GM12891 (cell line): Measurements from ENCODE around the gene RNF41.

ENCODE experiments used
- DNase-seq: peaks from one replicate; pipeline ENCODE4 v3.0.0; 2011; ENCODE audit warnings: low spot score; ENCODE audit not compliant: insufficient read length
- FAIRE-seq: peaks from 2 replicates; lab custom pipeline; 2011; peaks lifted over from hg19 to GRCh38; lab: Jason Lieb, UNC
- PAX5 ChIP-seq: IDR thresholded peaks from 2 replicates; pipeline ENCODE4 v1.6.1; 2011; ENCODE audit warnings: low read length, moderate library complexity, mild to moderate bottlenecking; ENCODE audit not compliant: insufficient read depth, severe bottlenecking
- POLR2A ChIP-seq: IDR thresholded peaks from 2 replicates; pipeline ENCODE4 v1.6.1; 2011; ENCODE audit warnings: low read depth, low read length, control low read depth
- POLR2AphosphoS5 ChIP-seq: IDR thresholded peaks from 2 replicates; pipeline ENCODE4 v1.6.1; 2011; ENCODE audit warnings: low read depth, low read length, control low read depth
- POU2F2 ChIP-seq: IDR thresholded peaks from 2 replicates; pipeline ENCODE4 v1.6.1; 2011; ENCODE audit warnings: low read depth, mild to moderate bottlenecking, control low read depth, low read length, moderate library complexity
- SPI1 ChIP-seq: IDR thresholded peaks from 2 replicates; pipeline ENCODE4 v1.6.1; 2011; ENCODE audit warnings: low read depth, low read length, control low read depth
- TAF1 ChIP-seq: IDR thresholded peaks from 2 replicates; pipeline ENCODE4 v1.6.1; 2011; ENCODE audit warnings: low read depth, low read length, control low read depth

Gene RNF41

GRCh38 chr12:56243731-56244181 is 22.0 kb upstream of the RNF41 start:
- TF ChIP-seq POLR2AphosphoS5 (no peak), POLR2A (no peak), TAF1 (no peak), PAX5 (no peak)
- FAIRE-seq: no peak
- no peak for DNase-seq

GRCh38 chr12:56242986-56243385 is 21.3 kb upstream of the RNF41 start:
- TF ChIP-seq POLR2A (no peak), SPI1 (no peak), POLR2AphosphoS5 (no peak), PAX5 (no peak), POU2F2 (no peak), TAF1 (no peak)
- DNase-seq (no peak), FAIRE-seq (no peak)

GRCh38 chr12:56241424-56242303 is 19.9 kb upstream of the RNF41 start:
- DNase-seq (no peak), FAIRE-seq (no peak)
- TF ChIP-seq SPI1: no peak
- TF ChIP-seq POLR2AphosphoS5: no peak
- no peak for TF ChIP-seq POLR2A
- TF ChIP-seq TAF1: no peak
- TF ChIP-seq POU2F2: no peak
- TF ChIP-seq PAX5: no peak

DNA sequence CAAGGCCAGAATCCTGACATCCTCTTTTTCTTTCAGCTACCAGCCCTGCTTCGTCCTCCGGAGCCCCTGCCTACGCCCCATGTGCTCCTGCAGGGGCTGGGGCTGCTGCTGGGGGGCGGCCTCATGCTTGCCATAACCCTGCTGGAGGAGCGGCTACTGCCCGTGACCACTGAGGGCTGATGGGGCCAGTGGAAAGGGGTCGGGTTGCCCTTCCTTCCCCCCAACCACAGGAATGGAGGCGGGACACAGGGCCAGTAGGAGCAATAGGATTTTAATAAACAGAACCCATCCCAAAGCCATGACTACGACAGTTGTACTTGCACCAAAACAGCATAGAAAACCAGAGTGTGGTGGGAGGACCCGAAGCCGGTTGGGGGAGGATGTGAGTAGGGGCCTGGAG is 15.8 kb upstream of the RNF41 start:
- TF ChIP-seq POLR2AphosphoS5 (no peak), PAX5 (no peak), TAF1 (no peak), POU2F2 (no peak), POLR2A (no peak), SPI1 (no peak)
- no peak for DNase-seq
- FAIRE-seq: no peak

- no peak for DNase-seq
- TF ChIP-seq TAF1 (no peak), POLR2AphosphoS5 (0 out of 2 replicates have a peak, but pooled peaks have one; percentile 6), POLR2A (no peak), SPI1 (no peak)
- FAIRE-seq: no peak
Measured at GRCh38 chr12:56236985-56237384, 15.3 kb upstream of the RNF41 start.

DNA sequence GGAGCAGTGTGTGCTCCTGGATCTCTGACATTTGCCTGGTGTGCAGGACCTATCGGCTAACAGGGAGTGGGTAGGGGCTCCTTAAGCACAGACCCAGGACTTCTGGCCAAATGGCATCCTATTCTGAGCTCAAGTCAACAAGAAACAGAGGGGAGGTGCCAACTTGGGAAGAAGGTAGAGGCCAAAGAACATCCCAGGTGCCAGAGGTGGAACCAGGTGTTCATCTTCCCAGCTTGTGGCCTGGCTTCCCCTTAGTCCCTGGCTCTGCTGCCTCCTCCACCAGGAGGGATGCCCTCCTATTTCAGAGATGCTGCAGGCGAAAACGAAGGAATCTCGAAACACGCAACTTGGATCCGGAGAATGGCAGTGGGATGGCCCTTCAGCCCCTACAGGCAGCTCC is 14.4 kb upstream of the RNF41 start:
- FAIRE-seq: no peak
- TF ChIP-seq POLR2AphosphoS5 (no peak), PAX5 (no peak), TAF1 (no peak), SPI1 (no peak)
- no peak for DNase-seq

DNA sequence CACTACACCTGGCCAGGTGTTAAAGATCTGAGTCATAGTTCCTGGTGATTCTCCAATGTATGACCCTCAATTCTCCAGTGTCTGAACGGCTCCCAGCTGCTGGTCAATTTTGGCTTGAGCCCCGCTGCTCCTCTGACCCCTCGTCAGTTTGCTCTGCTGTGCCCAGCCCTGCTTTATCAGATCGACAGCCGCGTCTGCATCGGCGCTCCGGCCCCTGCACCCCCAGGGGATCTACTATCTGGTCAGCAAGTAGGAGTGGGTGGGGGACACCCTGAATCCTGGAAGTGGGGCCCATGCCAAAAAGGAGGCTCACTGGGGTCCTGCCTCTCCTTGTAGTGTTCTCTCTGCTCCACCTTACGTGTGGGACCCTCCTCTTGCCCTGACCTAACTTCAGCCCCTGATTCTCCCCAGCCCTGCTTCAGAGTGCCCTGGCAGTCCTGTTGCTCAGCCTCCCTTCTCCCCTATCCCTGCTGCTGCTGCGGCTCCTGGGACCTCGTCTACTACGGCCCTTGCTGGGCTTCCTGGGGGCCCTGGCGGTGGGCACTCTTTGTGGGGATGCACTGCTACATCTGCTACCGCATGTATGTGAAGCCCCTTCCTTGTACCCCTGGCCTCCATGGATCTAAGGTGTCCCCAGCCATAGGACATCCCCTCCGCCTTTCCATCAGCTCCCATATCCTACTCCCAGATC is 13.2 kb upstream of the RNF41 start:
- no peak for DNase-seq
- FAIRE-seq: no peak
- no peak for TF ChIP-seq TAF1
- no peak for TF ChIP-seq PAX5
- no peak for TF ChIP-seq POU2F2
- no peak for TF ChIP-seq SPI1
- no peak for TF ChIP-seq POLR2AphosphoS5
- no peak for TF ChIP-seq POLR2A

GRCh38 chr12:56231184-56231582 is 9.5 kb upstream of the RNF41 start:
- DNase-seq: no peak
- FAIRE-seq: no peak
- TF ChIP-seq TAF1: no peak
- TF ChIP-seq POU2F2: no peak
- TF ChIP-seq PAX5: no peak
- no peak for TF ChIP-seq POLR2AphosphoS5
- TF ChIP-seq POLR2A: no peak
- no peak for TF ChIP-seq SPI1

- TF ChIP-seq POLR2A: no peak
- DNase-seq (no peak), FAIRE-seq (no peak)
Measured at GRCh38 chr12:56230432-56231183, 8.9 kb upstream of the RNF41 start.

DNA sequence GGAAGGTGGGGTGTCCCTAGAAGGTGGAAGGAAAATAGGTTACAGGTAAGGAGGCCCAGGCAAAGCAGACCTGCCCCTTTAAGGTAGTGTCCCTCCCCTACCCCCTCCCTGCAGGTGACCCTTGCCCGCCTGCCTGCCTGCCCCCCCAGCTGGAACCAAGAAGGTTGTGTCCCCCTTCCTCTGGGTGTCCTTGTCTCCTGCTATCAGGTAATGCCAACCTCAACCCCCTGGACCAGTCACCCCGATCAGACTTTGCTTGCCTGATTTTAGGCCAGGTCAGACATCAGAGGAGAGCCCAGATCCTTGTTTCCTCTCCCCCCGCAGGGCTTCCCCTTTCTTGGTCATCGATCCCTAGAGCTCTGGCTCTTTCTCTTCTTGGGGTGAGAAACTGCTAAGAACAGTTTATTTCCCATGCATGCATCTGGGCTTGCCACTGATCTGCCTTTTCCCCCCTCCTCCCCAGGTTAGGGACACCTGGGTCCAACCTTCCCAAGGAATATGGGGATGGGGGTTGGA is 8.3 kb upstream of the RNF41 start, which contains the start of gene SLC39A5:
Gene SLC39A5 (plus strand): TSS at position 136 of the 516 bp plus-strand sequence. CDS start 1,224 bp downstream, outside the sequence.
- no peak for DNase-seq
- FAIRE-seq: no peak
- TF ChIP-seq POU2F2 (no peak), TAF1 (no peak), POLR2AphosphoS5 (no peak)
